ENCODE data around the gene KCNK5. TPM values are rescaled to one million over a fixed set of nuclear protein-coding genes. Genes with fewer than 3 reads are reported as not detected.

The KCNK5 gene
- total and polyA plus RNA-seq, 11 donors: 0.08 to 2.1 (median 0.27) TPM

DNA sequence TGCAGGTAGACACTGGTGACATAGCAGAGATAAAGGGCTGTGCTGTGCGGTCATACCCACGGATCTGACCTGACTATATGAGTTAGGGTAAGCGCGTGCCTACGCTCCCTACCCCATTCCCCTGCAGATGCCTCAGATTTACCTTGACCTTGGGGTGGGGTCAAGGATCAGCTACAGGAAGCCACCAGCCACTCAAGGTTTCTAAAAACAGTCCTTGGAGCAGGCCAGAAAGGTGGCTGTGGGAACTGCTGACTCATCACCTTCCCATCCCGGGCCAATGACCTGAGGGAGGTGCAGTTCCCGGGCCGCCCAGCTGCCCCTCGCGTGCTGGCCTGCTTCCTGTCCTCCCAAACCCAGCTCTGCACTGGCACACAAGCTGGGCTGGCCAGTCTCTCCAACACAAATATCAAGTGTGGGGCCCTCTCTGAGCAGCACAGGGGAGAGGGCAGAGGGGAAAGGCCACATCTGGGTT, 23.0 kb downstream of the KCNK5 start:
- Histone ChIP-seq H3K27ac (no peak overlapping the region), H3K9me3 (no peaks in the 10 kb centered on the region), H3K4me3 (no peak overlapping the region), H3K4me1 (peaks cover 0 to 3% (median 0%) of the 10 kb centered on the region in 12 donors), H3K36me3 (no peaks in the 10 kb centered on the region), H3K27me3 (no peaks in the 10 kb centered on the region)
- ATAC-seq (no peak), DNase-seq (no peak)
- TF ChIP-seq POLR2A (IDR thresholded peaks at IDR 0.05): no peak
- TF ChIP-seq, protein P1, sequence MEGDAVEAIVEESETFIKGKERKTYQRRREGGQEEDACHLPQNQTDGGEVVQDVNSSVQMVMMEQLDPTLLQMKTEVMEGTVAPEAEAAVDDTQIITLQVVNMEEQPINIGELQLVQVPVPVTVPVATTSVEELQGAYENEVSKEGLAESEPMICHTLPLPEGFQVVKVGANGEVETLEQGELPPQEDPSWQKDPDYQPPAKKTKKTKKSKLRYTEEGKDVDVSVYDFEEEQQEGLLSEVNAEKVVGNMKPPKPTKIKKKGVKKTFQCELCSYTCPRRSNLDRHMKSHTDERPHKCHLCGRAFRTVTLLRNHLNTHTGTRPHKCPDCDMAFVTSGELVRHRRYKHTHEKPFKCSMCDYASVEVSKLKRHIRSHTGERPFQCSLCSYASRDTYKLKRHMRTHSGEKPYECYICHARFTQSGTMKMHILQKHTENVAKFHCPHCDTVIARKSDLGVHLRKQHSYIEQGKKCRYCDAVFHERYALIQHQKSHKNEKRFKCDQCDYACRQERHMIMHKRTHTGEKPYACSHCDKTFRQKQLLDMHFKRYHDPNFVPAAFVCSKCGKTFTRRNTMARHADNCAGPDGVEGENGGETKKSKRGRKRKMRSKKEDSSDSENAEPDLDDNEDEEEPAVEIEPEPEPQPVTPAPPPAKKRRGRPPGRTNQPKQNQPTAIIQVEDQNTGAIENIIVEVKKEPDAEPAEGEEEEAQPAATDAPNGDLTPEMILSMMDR (IDR thresholded peaks at IDR 0.05): no peak
- intact Hi-C loops (cut with DNase I): no loop called here
- whole genome bisulfite sequencing, 4 donors: 79 to 90% (median 82%) methylated on average over 9 to 10 of the region's 10 CpGs

DNA sequence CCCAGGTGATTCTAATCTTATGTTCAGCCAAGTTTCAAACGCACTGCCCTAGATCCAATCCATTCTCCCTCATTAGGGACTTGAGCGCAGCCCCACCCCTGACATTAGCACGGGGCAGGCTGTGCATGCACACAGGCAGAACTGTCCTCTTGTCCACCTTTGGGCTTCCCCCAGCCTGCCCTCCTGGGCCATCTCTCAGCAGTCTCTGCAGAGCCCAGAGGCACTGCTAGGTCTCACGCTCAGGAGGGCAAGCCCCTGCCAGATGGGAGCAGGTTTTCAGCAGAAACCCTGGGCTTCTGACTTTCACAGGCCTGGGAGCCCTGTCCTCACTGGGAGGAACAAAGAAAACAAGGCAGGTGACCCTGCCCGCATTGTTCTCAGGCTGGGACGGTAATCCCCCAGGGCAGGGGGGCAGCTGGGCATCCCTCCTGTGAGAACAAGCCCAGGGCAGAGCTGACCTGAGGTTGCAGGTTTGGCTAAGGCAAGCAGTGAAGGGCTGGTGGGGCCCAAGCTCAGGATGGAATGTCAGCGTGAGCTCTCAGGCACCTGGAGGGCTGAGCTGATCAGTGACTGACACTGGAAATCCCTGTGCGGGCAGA, 24.5 kb downstream of the KCNK5 start:
- DNase-seq (no peak), ATAC-seq (no peak)
- Histone ChIP-seq H3K4me3 (no peak overlapping the region), H3K27me3 (no peaks in the 10 kb centered on the region), H3K36me3 (no peaks in the 10 kb centered on the region), H3K9me3 (no peaks in the 10 kb centered on the region), H3K27ac (no peak overlapping the region), H3K4me1 (peaks cover 0 to 3% (median 0%) of the 10 kb centered on the region in 12 donors)
- intact Hi-C loops (cut with DNase I): no loop called here
- 83 to 90% (median 87%) methylated on average over 7 to 8 of the region's 8 CpGs for WGBS, 4 donors
- TF ChIP-seq POLR2A (IDR thresholded peaks at IDR 0.05): no peak
- TF ChIP-seq, protein P1 (IDR thresholded peaks at IDR 0.05): no peak

DNA sequence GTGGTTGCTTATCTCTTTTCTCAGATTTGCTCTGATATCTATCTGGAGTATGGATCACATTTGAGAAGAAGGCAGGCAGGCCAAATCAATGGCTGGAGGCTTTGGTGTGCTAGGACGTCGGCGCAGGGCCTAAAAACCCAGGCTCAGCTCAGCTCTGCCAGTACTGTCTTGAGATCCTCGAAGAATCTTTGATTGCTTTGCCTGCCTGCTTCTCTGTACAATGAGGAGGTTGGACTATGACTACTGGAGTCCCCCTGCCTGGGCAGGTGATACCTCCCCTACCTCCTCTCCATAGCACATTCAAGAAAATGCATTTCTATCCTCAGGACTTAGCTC, 25.1 kb downstream of the KCNK5 start:
- ATAC-seq: no peak
- 90 to 94% (median 92%) methylated on average over 4 of the region's 4 CpGs for WGBS, 4 donors

DNA sequence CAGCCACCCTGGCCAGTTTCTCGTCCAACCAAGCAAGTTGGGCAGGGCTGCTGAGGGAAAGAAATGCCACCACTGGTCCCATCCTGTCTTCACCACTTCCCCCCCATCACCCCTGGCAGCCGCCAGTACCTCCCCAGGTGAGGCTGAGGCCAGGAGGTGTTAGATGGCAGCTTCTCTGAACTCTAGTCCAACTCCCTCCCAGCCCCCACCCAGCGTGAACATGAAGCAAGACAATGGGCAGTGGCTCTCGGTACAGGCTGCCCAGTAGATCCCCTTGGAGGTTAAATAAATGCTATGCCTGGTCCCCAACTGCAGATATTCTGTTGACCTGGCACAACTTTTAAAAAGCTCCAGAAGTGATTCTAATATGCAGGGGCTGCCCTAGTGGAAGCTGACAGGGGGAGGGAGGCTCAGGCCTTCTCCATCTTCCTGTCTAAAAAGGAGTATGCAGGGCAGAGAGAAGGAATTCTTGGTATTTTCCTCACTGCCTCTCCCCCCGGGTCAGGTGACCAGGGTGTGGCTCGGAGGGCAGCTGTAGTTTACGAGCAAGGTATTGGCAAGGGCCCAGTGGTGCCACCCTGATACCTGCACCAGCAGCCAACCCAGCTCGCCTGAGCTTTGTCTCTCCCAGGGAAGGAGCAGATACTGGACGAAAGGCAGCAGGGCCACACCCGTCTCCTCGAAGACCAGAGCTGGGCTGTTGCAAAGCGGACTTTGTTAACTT, 25.7 kb downstream of the KCNK5 start:
- Histone ChIP-seq H3K9me3 (no peaks in the 10 kb centered on the region), H3K27ac (no peak overlapping the region), H3K4me1 (no peaks in the 10 kb centered on the region), H3K27me3 (no peaks in the 10 kb centered on the region), H3K36me3 (no peaks in the 10 kb centered on the region), H3K4me3 (no peak overlapping the region)
- 66 to 77% (median 74%) methylated on average over 12 of the region's 12 CpGs for WGBS, 4 donors
- DNase-seq (no peak), ATAC-seq (peak in 1 of 4 donors; percentile 20)
- intact Hi-C loops (cut with DNase I): no loop called here
- TF ChIP-seq, protein P1 (IDR thresholded peaks at IDR 0.05): no peak
- TF ChIP-seq POLR2A (IDR thresholded peaks at IDR 0.05): no peak

More for the DNA sequence above, 25.1 kb downstream of the KCNK5 start:
- Histone ChIP-seq H3K36me3 (no peaks in the 10 kb centered on the region), H3K4me3 (no peak overlapping the region), H3K27me3 (no peaks in the 10 kb centered on the region), H3K9me3 (no peaks in the 10 kb centered on the region), H3K4me1 (no peaks in the 10 kb centered on the region), H3K27ac (no peak overlapping the region)
- intact Hi-C loops (cut with DNase I): no loop called here
- DNase-seq: no peak
- TF ChIP-seq POLR2A (IDR thresholded peaks at IDR 0.05): no peak
- TF ChIP-seq, protein P1 (IDR thresholded peaks at IDR 0.05): no peak
